Stimulated activated CD8-positive, alpha-beta memory T cell treated with anti-CD3 and anti-CD28 coated beads, Interleukin-12 subunit alpha, Interleukin-12 subunit beta, amount 100 ng/mL, for 24 hours (primary cell): ENCODE data around the gene FMR1NB.

Experiments
- DNase-seq: peaks from one replicate; pipeline ENCODE4 v3.0.0-alpha.2; 2020; ENCODE audit errors: extremely low read depth

FMR1NB gene

GRCh38 chrX:147981038-147981752 lies at the start of gene FMR1NB:
Gene FMR1NB (plus strand): TSS chrX:147981337. CDS start chrX:147981403, 66 bp downstream.
- DNase-seq = no peak

GRCh38 chrX:147933815-147934214 lies 47.3 kb upstream of the FMR1NB start:
- DNase-seq = no peak

- no peak for DNase-seq
Measured at GRCh38 chrX:147935156-147935758, 45.9 kb upstream of the FMR1NB start.

GRCh38 chrX:147945286-147945685 lies 35.9 kb upstream of the FMR1NB start:
- DNase-seq = no peak

GRCh38 chrX:147948531-147948930 lies 32.6 kb upstream of the FMR1NB start:
- no peak for DNase-seq

GRCh38 chrX:147950352-147950751 lies 30.8 kb upstream of the FMR1NB start:
- DNase-seq = no peak

GRCh38 chrX:147953976-147954375 lies 27.2 kb upstream of the FMR1NB start:
- no peak for DNase-seq

- no peak for DNase-seq
Measured at GRCh38 chrX:147957291-147957690, 23.8 kb upstream of the FMR1NB start.

- no peak for DNase-seq
Measured at GRCh38 chrX:147958291-147958690, 22.8 kb upstream of the FMR1NB start.

- no peak for DNase-seq
Measured at GRCh38 chrX:147960722-147961121, 20.4 kb upstream of the FMR1NB start.

- DNase-seq = no peak
Measured at GRCh38 chrX:147962476-147962875, 18.7 kb upstream of the FMR1NB start.

- no peak for DNase-seq
Measured at GRCh38 chrX:147978931-147979330, 2.2 kb upstream of the FMR1NB start.

GRCh38 chrX:148020329-148020728 lies 39.2 kb downstream of the FMR1NB start:
- DNase-seq = no peak

GRCh38 chrX:148024425-148025148 lies 43.5 kb downstream of the FMR1NB start:
- no peak for DNase-seq

- DNase-seq = no peak
Measured at GRCh38 chrX:148035380-148035779, 54.2 kb downstream of the FMR1NB start.

GRCh38 chrX:148037020-148037419 lies 55.9 kb downstream of the FMR1NB start:
- no peak for DNase-seq

- DNase-seq = no peak
Measured at GRCh38 chrX:148043271-148043855, 62.2 kb downstream of the FMR1NB start.

GRCh38 chrX:148047200-148047599 lies 66.1 kb downstream of the FMR1NB start:
- DNase-seq = no peak

GRCh38 chrX:148049441-148049840 lies 68.3 kb downstream of the FMR1NB start:
- DNase-seq = no peak

- no peak for DNase-seq
Measured at GRCh38 chrX:148051973-148052372, 70.8 kb downstream of the FMR1NB start.

- DNase-seq = no peak
Measured at GRCh38 chrX:148067285-148067684, 86.1 kb downstream of the FMR1NB start.

- DNase-seq = no peak
Measured at GRCh38 chrX:148069759-148070503, 88.8 kb downstream of the FMR1NB start.
